GM23248 (cell line): ENCODE data around the gene NPAS2. TPM values are rescaled to one million over a fixed set of nuclear protein-coding genes. Genes with fewer than 3 reads are reported as not detected.

Experiments used
- DNase-seq: peaks from one replicate; pipeline ENCODE4 v3.0.0-alpha.2; 2015
- H2AFZ ChIP-seq: fragments of 200-600 bp; sonication (generic); 2 replicates; pipeline ENCODE4 v1.6.1; 2016; ENCODE audit warnings: antibody characterized with exemption
- H3F3A ChIP-seq: fragments of 200-600 bp; sonication (generic); 2 replicates; pipeline ENCODE4 v1.6.1; 2016; ENCODE audit warnings: mild to moderate bottlenecking, antibody characterized with exemption, mixed run types; ENCODE audit not compliant: insufficient read depth
- H3K27ac ChIP-seq: fragments of 200-600 bp; sonication (generic); 2 replicates; pipeline ENCODE4 v1.5.1; 2016; ENCODE audit warnings: mild to moderate bottlenecking
- H3K27me3 ChIP-seq: fragments of 200-600 bp; sonication (generic); replicated peaks from 2 replicates; pipeline ENCODE4 v1.6.1; 2016; ENCODE audit warnings: mild to moderate bottlenecking; ENCODE audit not compliant: insufficient read depth
- H3K36me3 ChIP-seq: fragments of 200-600 bp; sonication (generic); 2 replicates; pipeline ENCODE4 v1.6.1; 2016; ENCODE audit warnings: low read depth, mild to moderate bottlenecking
- H3K4me1 ChIP-seq: fragments of 200-600 bp; sonication (generic); 2 replicates; pipeline ENCODE4 v1.6.1; 2016; ENCODE audit warnings: mild to moderate bottlenecking; ENCODE audit not compliant: insufficient read depth
- H3K4me2 ChIP-seq: fragments of 200-600 bp; sonication (generic); one replicate; pipeline ENCODE4 v1.6.1; 2016; ENCODE audit warnings: mild to moderate bottlenecking; ENCODE audit not compliant: unreplicated experiment
- H3K4me3 ChIP-seq: fragments of 200-600 bp; sonication (generic); 2 replicates; pipeline ENCODE4 v1.5.1; 2016; ENCODE audit warnings: mild to moderate bottlenecking
- H3K79me2 ChIP-seq: fragments of 200-600 bp; sonication (generic); 2 replicates; pipeline ENCODE4 v1.6.1; 2016; ENCODE audit warnings: mild to moderate bottlenecking; ENCODE audit not compliant: insufficient read depth
- H3K9ac ChIP-seq: fragments of 200-600 bp; sonication (generic); 2 replicates; pipeline ENCODE4 v1.6.1; 2016; ENCODE audit warnings: mild to moderate bottlenecking
- H3K9me2 ChIP-seq: fragments of 200-600 bp; sonication (generic); 2 replicates; pipeline ENCODE4 v1.6.1; 2016; ENCODE audit warnings: mixed run types, mild to moderate bottlenecking, moderate library complexity; ENCODE audit not compliant: insufficient read depth
- H3K9me3 ChIP-seq: fragments of 200-600 bp; sonication (generic); one replicate; pipeline ENCODE4 v1.6.1; 2017; ENCODE audit warnings: low read depth
- H4K20me1 ChIP-seq: fragments of 200-600 bp; sonication (generic); 2 replicates; pipeline ENCODE4 v1.6.0; 2016; ENCODE audit not compliant: insufficient read depth
- EZH2 ChIP-seq: fragments of 200-600 bp; sonication (generic); IDR thresholded peaks from 2 replicates; pipeline ENCODE4 v1.6.1; 2018; ENCODE audit warnings: antibody characterized with exemption, mild to moderate bottlenecking; ENCODE audit not compliant: insufficient read depth, poor library complexity, severe bottlenecking
- EZH2phosphoT487 ChIP-seq: fragments of 200-600 bp; sonication (generic); IDR thresholded peaks from 2 replicates; pipeline ENCODE4 v1.6.1; 2018; ENCODE audit warnings: antibody characterized with exemption, moderate library complexity, mild to moderate bottlenecking, low read depth; ENCODE audit not compliant: insufficient read depth
- WGBS, 2 experiments: methylation state at CpG; one replicate each; pipeline ENCODE4 v1.1.6; 2015 to 2017; ENCODE audit warnings: low lambda C conversion rate in 2 of 2, low coverage in 1 of 2; ENCODE audit errors: missing lambda C conversion rate in 2 of 2; 5-methylcytosine and 5-hydroxymethylcytosine counted together
- in situ Hi-C: fragments of 300-500 bp; cut with MboI; formaldehyde crosslinking; loops from 2 replicates; pipeline ENCODE4 v1.15.0; 2020
- polyA plus RNA-seq: library from polyadenylated mRNA; unstranded; fragments of >200 nt; fragmentation: Nextera tagmentation; extraction: Ambion mirVana; gene quantifications from 2 replicates; pipeline ENCODE4 v1.2.1, GENCODE V29; 2016
- total RNA-seq: library from RNA; depleted of rRNA; stranded (reverse); fragments of >200 nt; shearing (Covaris generic); gene quantifications from 2 replicates; pipeline ENCODE4 v1.2.3, GENCODE V29; 2014; rRNA removed

The NPAS2 gene
- total and polyA plus RNA-seq, 2 experiments from 2014 or later: 3.8 to 10.8 TPM

DNA sequence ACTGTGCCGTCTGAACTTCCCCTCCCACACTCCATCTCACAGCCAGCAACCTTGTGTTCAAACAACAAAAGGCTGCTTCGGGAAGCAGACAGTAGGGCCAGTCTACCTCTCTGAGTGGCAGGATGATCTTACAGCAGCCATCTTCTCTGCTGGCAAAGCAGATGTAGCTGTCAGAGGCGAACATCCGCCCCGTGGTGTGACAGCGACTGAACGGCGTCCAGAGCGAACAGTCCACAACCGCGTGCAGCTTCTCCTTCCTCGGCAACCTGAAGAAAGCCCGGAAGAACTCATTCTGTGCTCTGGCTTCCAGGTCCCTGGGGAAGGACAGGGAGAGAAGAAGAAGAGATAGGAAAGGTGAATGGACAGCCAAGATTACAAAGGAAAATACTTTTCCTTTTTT lies 220.1 kb downstream of the NPAS2 start:
- Histone ChIP-seq H3K79me2 (no peaks in the 10 kb centered on the region), H3K36me3 (no peaks in the 10 kb centered on the region), H3K9ac (no peak overlapping the region), H4K20me1 (no peaks in the 10 kb centered on the region), H3K9me2 (no peaks in the 10 kb centered on the region), H3K9me3 (no peaks in the 10 kb centered on the region), H3K4me1 (no peaks in the 10 kb centered on the region), H3F3A (no peaks in the 10 kb centered on the region), H3K27me3 (no peaks in the 10 kb centered on the region), H2AFZ (no peak overlapping the region), H3K27ac (no peak overlapping the region), H3K4me3 (no peak overlapping the region), H3K4me2 (no peak overlapping the region)
- no peak for DNase-seq
- 84 to 85% methylated on average over 13 of the region's 13 CpGs for WGBS, 2 experiments
- in situ Hi-C loops: no loop called here
- TF ChIP-seq EZH2: no peak
- TF ChIP-seq EZH2phosphoT487: no peak

DNA sequence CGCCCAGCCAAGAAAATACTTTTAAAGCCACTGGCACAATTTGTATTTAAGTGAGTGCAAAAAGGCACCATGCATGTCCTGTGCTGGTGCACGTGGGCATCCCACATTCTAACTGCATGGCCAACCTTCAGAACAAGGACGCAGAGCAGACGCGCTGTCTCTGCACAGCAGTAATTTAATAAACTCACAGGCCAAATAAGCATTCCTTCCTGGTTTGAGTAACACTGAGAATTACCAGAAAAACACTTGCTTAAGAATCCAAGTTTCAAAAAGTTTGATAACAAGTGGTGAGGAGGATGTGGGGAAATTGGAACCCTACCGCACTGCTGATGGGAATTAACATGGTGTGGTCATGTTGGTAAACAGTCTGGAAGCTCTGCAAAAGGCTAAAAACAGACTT lies 220.8 kb downstream of the NPAS2 start:
- no peak for DNase-seq
- in situ Hi-C loops: no loop called here

DNA sequence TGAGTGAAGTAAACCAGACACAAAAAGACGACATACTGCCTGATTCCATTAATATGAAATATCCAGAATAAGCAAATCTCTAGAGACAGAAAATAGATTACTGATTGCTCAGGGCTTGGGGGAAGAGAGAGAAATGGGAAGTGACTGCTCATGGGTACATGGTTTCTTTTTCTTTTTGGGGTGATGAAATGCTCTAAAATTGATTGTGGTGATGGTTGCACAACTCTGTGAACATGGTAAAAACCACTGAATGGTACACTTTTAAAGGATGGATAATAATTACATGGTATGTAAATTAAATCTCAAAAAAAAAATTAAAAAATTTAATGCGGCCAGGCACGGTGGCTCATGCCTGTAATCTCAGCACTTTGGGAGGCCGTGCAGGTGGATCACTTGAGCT lies 221.5 kb downstream of the NPAS2 start:
- no peak overlapping the region for H3K4me2 ChIP-seq
- in situ Hi-C loops: no loop called here
- H3K9ac ChIP-seq: no peak overlapping the region
- WGBS, 2 experiments: 94 to 97% methylated on average over 4 of the region's 4 CpGs
- no peaks in the 10 kb centered on the region for H3K9me3 ChIP-seq
- DNase-seq: peak; percentile 15
- no peaks in the 10 kb centered on the region for H4K20me1 ChIP-seq
- TF ChIP-seq EZH2phosphoT487 (no peak), EZH2 (no peak)
- H3K4me1 ChIP-seq: no peaks in the 10 kb centered on the region
- H3K9me2 ChIP-seq: no peaks in the 10 kb centered on the region
- no peaks in the 10 kb centered on the region for H3F3A ChIP-seq
- no peaks in the 10 kb centered on the region for H3K27me3 ChIP-seq
- no peak overlapping the region for H2AFZ ChIP-seq
- H3K36me3 ChIP-seq: no peaks in the 10 kb centered on the region
- no peaks in the 10 kb centered on the region for H3K79me2 ChIP-seq
- H3K27ac ChIP-seq: no peak overlapping the region
- no peak overlapping the region for H3K4me3 ChIP-seq

More for the DNA sequence above, 220.8 kb downstream of the NPAS2 start:
- no peak overlapping the region for H3K4me3 ChIP-seq
- 89 to 91% methylated on average over 6 of the region's 6 CpGs for WGBS, 2 experiments
- H3K36me3 ChIP-seq: no peaks in the 10 kb centered on the region
- no peaks in the 10 kb centered on the region for H3K9me2 ChIP-seq
- H3K79me2 ChIP-seq: no peaks in the 10 kb centered on the region
- no peaks in the 10 kb centered on the region for H3K27me3 ChIP-seq
- H3K9me3 ChIP-seq: no peaks in the 10 kb centered on the region
- H3K9ac ChIP-seq: no peak overlapping the region
- H3K27ac ChIP-seq: no peak overlapping the region
- no peak overlapping the region for H2AFZ ChIP-seq
- no peaks in the 10 kb centered on the region for H3F3A ChIP-seq
- no peaks in the 10 kb centered on the region for H4K20me1 ChIP-seq
- TF ChIP-seq EZH2 (no peak), EZH2phosphoT487 (no peak)
- no peak overlapping the region for H3K4me2 ChIP-seq
- H3K4me1 ChIP-seq: no peaks in the 10 kb centered on the region

- WGBS, 2 experiments: 96 to 97% methylated on average over 10 of the region's 10 CpGs
- H3K4me1 ChIP-seq: no peaks in the 10 kb centered on the region
- H3K9ac ChIP-seq: no peak overlapping the region
- no peaks in the 10 kb centered on the region for H3K27me3 ChIP-seq
- H3K9me2 ChIP-seq: no peaks in the 10 kb centered on the region
- in situ Hi-C loops: no loop called here
- no peaks in the 10 kb centered on the region for H3K79me2 ChIP-seq
- H3K4me3 ChIP-seq: no peak overlapping the region
- no peaks in the 10 kb centered on the region for H3K9me3 ChIP-seq
- no peaks in the 10 kb centered on the region for H3F3A ChIP-seq
- TF ChIP-seq EZH2: no peak
- TF ChIP-seq EZH2phosphoT487: no peak
- no peak for DNase-seq
- no peak overlapping the region for H3K27ac ChIP-seq
- H3K36me3 ChIP-seq: no peaks in the 10 kb centered on the region
- H4K20me1 ChIP-seq: no peaks in the 10 kb centered on the region
- H2AFZ ChIP-seq: no peak overlapping the region
- no peak overlapping the region for H3K4me2 ChIP-seq
Observed at GRCh38 chr2:101045330-101045729, 225.4 kb downstream of the NPAS2 start.

Other genes starting within 250 kb of the NPAS2 start
- gene RPL31, start 182.2 kb downstream of the NPAS2 start, total RNA-seq: 604 and 659 TPM in 2 replicates
- gene RPL31, start 182.2 kb downstream of the NPAS2 start, polyA plus RNA-seq: 1,157 and 1,172 TPM in 2 replicates